ENCODE data around the gene IGFL1.
"Not testable (repeated sequence)": the region's sequence is repeated elsewhere in the genome, so short reads cannot be mapped to it uniquely, and the experiment has no call there.

IGFL1 gene

GRCh38 chr19:46229442-46229841 is at the start of gene IGFL1:
TSS of gene IGFL1 (plus strand) at chr19:46229742. CDS start at chr19:46229775, 33 bp downstream.
- DNase-seq (ENCODE audit: low spot score), result no peak

DNA sequence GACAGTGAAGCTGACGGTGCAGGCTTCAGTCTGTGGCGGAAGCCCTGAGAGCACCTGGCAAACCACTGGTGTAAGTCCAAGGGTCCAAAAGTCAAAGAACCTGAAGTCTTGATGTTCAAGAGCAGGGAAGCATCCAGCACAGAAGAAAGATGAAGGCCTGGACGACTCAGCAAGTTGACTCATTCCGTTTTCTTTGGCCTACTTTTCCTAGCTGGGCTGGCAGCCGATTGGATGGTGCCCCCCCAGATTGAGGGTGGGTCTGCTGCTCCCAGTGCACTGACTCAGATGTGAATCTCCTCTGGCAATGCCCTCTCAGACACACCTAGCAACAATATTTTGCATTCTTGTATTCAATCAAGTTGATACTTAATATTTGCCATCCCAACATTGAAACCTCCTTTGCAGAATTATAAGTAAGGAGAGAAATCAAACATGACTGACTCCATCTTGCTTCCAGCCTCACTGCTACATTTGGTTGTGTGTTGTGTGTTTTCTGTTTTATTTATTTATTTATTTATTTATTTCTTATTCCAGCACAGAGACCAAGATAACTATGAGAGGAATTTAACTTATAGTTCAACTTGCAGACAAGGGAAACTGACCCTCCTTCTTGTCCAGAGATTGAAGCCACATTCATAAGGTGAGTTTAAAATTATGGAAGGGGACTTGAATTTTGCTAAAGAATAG is 48.7 kb upstream of the IGFL1 start:
- DNase-seq (ENCODE audit: low spot score), result no peak

GRCh38 chr19:46181388-46181779 is 48.2 kb upstream of the IGFL1 start:
- DNase-seq (ENCODE audit: low spot score), result no peak

DNA sequence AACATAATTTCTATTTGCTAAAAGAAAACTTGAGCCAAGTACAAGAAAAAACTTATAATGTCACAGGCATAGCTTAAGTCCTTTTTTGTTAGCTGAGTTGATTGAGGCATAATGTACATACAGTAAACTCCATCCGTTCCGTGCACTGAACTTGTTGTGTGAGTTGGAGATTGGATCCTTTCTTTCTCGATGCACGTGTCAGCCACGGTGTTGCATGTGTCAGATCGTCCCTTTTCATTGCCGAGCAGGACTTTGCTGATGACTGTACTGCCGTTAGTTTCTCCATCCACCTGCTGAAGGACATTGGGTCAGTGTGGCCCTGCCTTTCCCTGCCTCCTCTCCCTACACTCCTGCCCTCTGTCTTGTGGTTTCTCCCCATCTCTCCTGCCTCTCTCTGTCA is 47.1 kb upstream of the IGFL1 start:
- no peak for DNase-seq (ENCODE audit: low spot score)

DNA sequence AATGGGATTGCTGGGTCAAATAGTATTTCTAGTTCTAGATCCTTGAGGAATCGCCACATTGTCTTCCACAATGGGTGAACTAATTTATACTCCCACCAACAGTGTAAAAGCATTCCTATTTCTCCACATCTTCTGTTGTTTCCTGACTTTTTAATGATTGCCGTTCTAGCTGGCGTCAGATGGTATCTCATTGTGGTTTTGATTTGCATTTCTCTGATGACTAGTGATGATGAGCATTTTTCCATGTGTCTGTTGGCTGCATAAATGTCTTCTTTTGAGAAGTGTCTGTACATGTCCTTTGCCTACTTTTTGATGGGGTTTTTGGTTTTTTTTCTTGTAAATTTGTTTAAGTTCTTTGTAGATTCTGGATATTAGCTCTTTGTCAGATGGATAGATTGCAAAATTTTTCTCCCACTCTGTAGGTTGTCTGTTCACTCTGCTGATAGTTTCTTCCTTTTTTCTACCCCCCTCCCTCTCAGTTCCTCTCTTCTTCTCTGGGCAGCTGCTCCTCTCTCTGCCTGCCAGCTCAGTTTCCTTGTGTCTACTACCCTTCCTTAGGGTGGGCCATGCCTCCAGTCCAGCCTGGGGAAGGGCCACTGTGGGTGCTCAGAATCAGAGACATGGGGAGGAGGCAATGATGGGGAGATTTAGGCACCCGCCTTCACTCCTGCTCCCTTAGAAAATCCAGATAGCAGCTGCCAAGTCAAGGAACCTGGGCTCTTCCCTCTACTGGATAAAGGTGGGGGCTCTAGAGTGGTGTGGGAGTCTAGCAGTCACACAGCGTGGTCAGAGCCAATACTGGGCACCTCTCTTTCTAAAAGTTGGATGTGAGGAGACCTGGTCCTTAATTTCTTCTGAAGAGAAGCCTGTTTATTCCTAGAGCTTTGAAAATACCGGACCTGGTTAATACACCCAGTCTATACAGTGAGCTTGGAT is 44.5 kb upstream of the IGFL1 start:
- not testable (repeated sequence) for DNase-seq (ENCODE audit: low spot score)

GRCh38 chr19:46186101-46186716 is 43.3 kb upstream of the IGFL1 start:
- DNase-seq (ENCODE audit: low spot score), result no peak

DNA sequence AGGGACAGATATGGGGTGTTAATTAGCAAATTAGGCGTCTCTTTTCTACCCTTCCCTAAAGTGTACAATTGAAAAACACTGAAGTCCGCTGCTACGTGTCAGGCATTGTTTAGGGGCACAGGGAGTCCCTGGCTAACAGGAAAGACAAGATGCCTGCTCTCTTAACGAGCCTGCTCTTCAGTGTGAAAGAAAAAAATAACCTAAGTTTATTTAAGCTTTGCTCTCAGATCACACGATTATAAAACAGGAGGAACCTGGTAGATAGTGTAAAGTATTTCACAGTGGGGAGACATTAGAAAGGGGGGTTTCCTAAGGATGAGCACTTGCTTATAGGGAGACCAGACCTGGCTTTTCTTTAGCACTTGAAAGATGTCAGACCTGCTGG is 42.8 kb upstream of the IGFL1 start:
- no peak for DNase-seq (ENCODE audit: low spot score)

- DNase-seq (ENCODE audit: low spot score), result no peak
These were observed 39.3 kb upstream of the IGFL1 start for GRCh38 chr19:46189971-46190888.

DNA sequence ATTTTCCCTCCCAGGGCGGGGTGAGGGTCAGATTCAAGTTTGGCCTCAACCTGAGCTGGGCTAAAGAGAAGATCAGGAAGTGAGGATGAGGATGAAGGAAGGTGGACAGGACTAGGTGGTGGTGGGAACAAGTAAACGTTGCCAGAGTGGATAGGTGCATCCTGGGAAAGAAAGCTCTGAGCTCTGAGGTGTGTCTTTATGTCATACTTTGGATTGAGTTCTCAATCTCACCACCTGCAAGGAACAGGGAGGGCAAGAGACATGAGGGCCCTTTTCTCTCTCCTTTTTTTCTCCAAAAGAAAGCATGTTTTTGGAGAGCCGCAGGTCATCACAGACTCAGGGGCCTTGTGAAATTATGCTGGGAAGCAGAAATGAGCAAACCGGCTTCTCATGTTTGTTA is 38.2 kb upstream of the IGFL1 start:
- DNase-seq (ENCODE audit: low spot score), result no peak

DNA sequence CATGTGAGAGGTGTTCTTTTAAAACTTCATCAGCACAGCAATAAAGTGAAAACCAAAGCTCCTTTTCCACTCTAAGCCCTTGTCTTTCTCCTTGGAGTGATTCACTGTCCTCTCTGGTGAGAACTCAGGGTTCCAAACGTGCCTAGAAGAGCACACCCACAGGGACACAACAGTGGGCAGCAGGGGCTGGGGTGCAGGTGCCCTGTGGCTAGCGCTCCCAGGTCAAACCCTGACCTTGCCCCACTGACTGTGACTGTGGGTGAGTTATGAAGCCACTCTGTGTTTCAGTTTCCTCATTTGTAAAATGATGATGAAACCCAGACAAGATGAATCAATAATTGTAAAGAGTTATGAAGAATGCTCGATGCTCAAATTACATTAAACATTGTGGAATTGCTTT is 37.6 kb upstream of the IGFL1 start:
- no peak for DNase-seq (ENCODE audit: low spot score)

DNA sequence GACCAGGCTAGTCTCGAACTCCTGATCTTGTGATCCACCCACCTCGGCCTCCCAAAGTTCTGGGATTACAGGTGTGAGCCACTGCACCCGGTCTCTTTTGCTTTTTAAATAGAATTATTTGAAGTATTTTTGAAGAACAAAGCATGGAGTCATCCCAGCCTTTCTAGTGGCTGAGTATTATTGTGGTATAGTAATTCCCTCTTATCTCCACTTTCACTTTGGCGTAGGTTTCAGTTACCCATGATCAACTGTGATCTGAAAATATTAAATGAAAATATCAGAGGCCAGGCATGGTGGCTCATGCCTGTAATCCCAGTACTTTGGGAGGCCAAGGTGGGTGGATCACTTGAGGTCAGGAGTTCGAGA is 36.9 kb upstream of the IGFL1 start:
- DNase-seq (ENCODE audit: low spot score), result not testable (repeated sequence)

DNA sequence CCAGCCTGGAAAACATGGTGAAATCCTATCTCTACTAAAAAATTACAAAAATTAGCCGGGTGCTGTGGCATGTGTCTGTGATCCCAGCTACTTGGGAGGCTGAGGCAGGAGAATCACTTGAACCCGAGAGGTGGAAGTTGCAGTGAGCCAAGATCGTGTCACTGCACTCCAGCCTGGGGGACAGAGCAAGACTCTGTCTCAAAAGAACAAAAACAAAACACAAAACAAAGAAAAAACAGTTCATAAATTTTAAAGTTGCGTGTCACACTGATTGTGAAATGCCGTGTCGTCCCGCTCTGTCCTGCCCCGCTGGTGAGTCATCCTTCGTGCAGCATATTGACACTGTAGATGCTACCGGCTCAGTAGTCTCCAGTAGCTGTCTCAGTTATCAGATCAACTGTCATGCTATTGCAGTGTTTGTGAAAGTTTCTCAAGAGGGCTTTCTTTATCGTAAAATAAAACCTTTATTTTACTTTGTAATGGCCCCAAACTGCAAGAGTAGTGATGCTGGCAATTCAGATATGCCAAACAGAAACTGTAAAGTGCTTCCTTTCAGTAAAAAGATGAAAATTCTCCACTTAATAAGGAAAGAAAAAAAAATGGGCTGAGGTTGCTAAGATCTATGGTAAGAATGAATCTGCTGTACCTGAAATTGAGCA is 36.4 kb upstream of the IGFL1 start:
- peak; percentile 65 for DNase-seq (ENCODE audit: low spot score)

- DNase-seq (ENCODE audit: low spot score), result no peak
These were observed 35.9 kb upstream of the IGFL1 start for GRCh38 chr19:46193678-46194077.

DNA sequence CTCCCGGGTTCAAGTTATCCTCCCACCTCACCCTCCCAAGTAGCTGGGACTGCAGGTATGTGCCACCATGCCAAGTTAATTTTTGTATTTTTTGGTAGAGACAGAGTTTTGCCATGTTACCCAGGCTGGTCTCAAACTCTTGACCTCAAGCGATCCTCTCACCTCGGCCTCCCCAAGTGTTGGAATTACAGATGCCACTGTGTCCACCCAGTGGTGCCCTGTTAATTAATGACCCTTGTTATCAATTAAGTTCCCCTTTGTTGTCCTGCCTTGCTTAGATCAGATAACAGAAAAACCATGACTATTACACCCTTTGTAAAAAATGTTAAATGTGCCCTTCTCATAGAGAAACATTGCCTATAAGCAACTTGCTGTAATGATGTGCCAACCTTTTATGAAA is 34.4 kb upstream of the IGFL1 start:
- no peak for DNase-seq (ENCODE audit: low spot score)

DNA sequence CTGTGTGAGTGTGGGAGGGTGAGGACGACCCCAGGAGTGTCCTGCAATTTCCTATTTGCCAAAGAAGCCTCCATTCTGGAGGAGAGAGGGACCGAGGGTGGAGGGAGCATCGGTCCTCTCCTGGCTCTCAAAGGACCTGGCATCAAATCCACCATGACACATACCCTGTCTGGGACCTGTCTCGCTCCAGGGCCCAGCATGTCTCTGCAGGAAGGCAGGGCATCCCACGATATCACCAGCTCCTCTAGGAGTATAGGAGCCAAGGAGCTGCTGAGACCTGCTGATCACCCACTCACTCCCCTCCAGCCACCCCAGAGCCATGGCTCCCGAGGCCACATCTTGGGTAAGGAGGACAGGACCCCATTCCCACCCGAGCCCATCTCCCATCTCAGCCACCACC is 33.6 kb upstream of the IGFL1 start:
- not testable (repeated sequence) for DNase-seq (ENCODE audit: low spot score)

- no peak for DNase-seq (ENCODE audit: low spot score)
These were observed 33.0 kb upstream of the IGFL1 start for GRCh38 chr19:46196410-46197124.

GRCh38 chr19:46197314-46198070 is 32.0 kb upstream of the IGFL1 start:
- DNase-seq (ENCODE audit: low spot score), result no peak

DNA sequence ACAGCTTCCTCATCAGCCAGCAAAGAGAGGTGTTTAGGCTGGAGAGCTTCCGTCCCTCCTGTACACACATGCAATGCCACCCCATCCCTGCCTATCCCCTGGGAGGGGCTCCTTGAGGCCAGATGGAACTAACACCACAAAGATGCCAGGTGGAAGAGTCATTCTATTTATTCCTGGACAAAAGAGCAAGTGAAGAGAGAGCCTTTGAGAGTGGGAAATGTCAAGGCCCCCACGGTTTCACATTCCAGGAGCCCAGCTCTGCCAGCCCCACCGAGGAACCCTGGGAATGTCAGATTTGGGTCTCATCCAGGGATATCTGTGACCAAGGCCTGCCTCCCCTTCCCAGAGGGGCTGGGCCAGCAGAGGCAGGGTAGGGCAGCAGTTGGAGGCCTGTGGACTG is 30.8 kb upstream of the IGFL1 start:
- no peak for DNase-seq (ENCODE audit: low spot score)

- no peak for DNase-seq (ENCODE audit: low spot score)
These were observed 27.9 kb upstream of the IGFL1 start for GRCh38 chr19:46201454-46202310.
